HEK293 (cell line): Measurements from ENCODE around the gene CYP3A7.
"Not testable (repeated sequence)": the region's sequence is repeated elsewhere in the genome, so short reads cannot be mapped to it uniquely, and the experiment has no call there.

Experiments
- CTCF ChIA-PET: fragments of 350-600 bp; formaldehyde crosslinking; extraction: SDS; loops from one replicate; lab custom pipeline; 2021; ENCODE audit warnings: antibody characterized with exemption; lab: Yijun Ruan, JAX
- POLR2A ChIA-PET: fragments of 300-600 bp; formaldehyde crosslinking; extraction: SDS; loops from one replicate; lab custom pipeline; 2020; ENCODE audit warnings: antibody characterized with exemption, inconsistent platforms; lab: Yijun Ruan, JAX
- H3K27ac ChIP-seq: fragments of 200-500 bp; sonication (Bioruptor generic); 2 replicates; pipeline ENCODE4 v1.5.1; 2014; ENCODE audit warnings: low read depth, low read length, control low read depth, inconsistent platforms; ENCODE audit errors: extremely low read depth
- H3K36me3 ChIP-seq, 2 experiments: fragments of 200-500 bp in 1 of 2; sonication (Bioruptor generic) in 1 of 2; 1 replicate in 1 of 2; 2 replicates in 1 of 2; pipeline ENCODE4 v1.5.1; 2014 to 2017; ENCODE audit warnings: inconsistent platforms in 2 of 2, low read length in 2 of 2; ENCODE audit not compliant: control insufficient read depth in 2 of 2, insufficient read depth in 1 of 2
- H3K4me1 ChIP-seq: fragments of 200-500 bp; sonication (Bioruptor generic); 2 replicates; pipeline ENCODE4 v1.5.1; 2014; ENCODE audit warnings: mild to moderate bottlenecking, low read length, inconsistent platforms; ENCODE audit not compliant: control insufficient read depth, insufficient read depth
- H3K4me3 ChIP-seq: 2 replicates; pipeline ENCODE4 v1.5.1; 2011; ENCODE audit warnings: low read depth, mild to moderate bottlenecking, control low read depth, low read length, moderate library complexity
- H3K9me3 ChIP-seq: fragments of 200-500 bp; sonication (Bioruptor generic); 2 replicates; pipeline ENCODE4 v1.5.1; 2014; ENCODE audit warnings: low read depth, low read length, inconsistent platforms; ENCODE audit not compliant: control insufficient read depth, insufficient read depth
- HOXD13 ChIP-seq: sonication (generic); formaldehyde crosslinking; IDR thresholded peaks from 2 replicates; pipeline ENCODE4 v1.8.0; 2022; ENCODE audit warnings: missing genetic modification reagents, borderline replicate concordance
- PRDM10 ChIP-seq: fragments of 450-650 bp; formaldehyde crosslinking; IDR thresholded peaks from 2 replicates; pipeline ENCODE4 v1.5.1; 2016; ENCODE audit warnings: missing biosample characterization, missing genetic modification characterization
- ZNF148 ChIP-seq: fragments of 450-650 bp; formaldehyde crosslinking; IDR thresholded peaks from 2 replicates; pipeline ENCODE4 v1.5.0; 2017; ENCODE audit warnings: missing biosample characterization, missing genetic modification characterization, borderline replicate concordance
- ZNF19 ChIP-seq: fragments of 450-650 bp; formaldehyde crosslinking; IDR thresholded peaks from 2 replicates; pipeline ENCODE4; 2016; ENCODE audit warnings: missing biosample characterization, missing genetic modification characterization, low read depth
- ZNF239 ChIP-seq: fragments of 450-650 bp; formaldehyde crosslinking; IDR thresholded peaks from 2 replicates; pipeline ENCODE4 v1.5.1; 2016; ENCODE audit warnings: missing biosample characterization, missing genetic modification characterization
- ZNF426 ChIP-seq: fragments of 450-650 bp; formaldehyde crosslinking; IDR thresholded peaks from 2 replicates; pipeline ENCODE4 v1.5.1; 2017; ENCODE audit warnings: missing biosample characterization, missing genetic modification characterization, mild to moderate bottlenecking, inconsistent platforms, moderate library complexity
- ZNF510 ChIP-seq: fragments of 450-650 bp; formaldehyde crosslinking; IDR thresholded peaks from 2 replicates; pipeline ENCODE4 v1.5.1; 2018; ENCODE audit warnings: mild to moderate bottlenecking, missing genetic modification characterization, missing biosample characterization; ENCODE audit not compliant: insufficient replicate concordance
- ZNF701 ChIP-seq: fragments of 450-650 bp; formaldehyde crosslinking; IDR thresholded peaks from 2 replicates; pipeline ENCODE4 v1.5.1; 2016; ENCODE audit warnings: missing biosample characterization, missing genetic modification characterization
- TF ChIP-seq, protein P1 (sequence below): fragments of 450-650 bp; formaldehyde crosslinking; IDR thresholded peaks from 2 replicates; pipeline ENCODE4 v1.5.1; 2017; ENCODE audit warnings: missing biosample characterization, missing genetic modification characterization
- TF ChIP-seq, protein P2 (sequence below): fragments of 450-650 bp; formaldehyde crosslinking; IDR thresholded peaks from 2 replicates; pipeline ENCODE4 v1.5.1; 2016; ENCODE audit warnings: missing biosample characterization, missing genetic modification characterization

CYP3A7 gene

GRCh38 chr7:99699946-99700345 is 35.0 kb downstream of the CYP3A7 start (continued):
- TF ChIP-seq, protein P1, sequence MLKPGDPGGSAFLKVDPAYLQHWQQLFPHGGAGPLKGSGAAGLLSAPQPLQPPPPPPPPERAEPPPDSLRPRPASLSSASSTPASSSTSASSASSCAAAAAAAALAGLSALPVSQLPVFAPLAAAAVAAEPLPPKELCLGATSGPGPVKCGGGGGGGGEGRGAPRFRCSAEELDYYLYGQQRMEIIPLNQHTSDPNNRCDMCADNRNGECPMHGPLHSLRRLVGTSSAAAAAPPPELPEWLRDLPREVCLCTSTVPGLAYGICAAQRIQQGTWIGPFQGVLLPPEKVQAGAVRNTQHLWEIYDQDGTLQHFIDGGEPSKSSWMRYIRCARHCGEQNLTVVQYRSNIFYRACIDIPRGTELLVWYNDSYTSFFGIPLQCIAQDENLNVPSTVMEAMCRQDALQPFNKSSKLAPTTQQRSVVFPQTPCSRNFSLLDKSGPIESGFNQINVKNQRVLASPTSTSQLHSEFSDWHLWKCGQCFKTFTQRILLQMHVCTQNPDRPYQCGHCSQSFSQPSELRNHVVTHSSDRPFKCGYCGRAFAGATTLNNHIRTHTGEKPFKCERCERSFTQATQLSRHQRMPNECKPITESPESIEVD, result no peak
- TF ChIP-seq, all 188 proteins: peak for 0

GRCh38 chr7:99698867-99699730 is 35.9 kb downstream of the CYP3A7 start:
- H3K4me1 ChIP-seq, H3K9me3 ChIP-seq, H3K36me3 ChIP-seq, CTCF ChIA-PET, H3K4me3 ChIP-seq: not testable (repeated sequence)
- TF ChIP-seq PRDM10, result peak; percentile 59; the same call in 1 of the 2 replicates
- TF ChIP-seq, all 188 proteins: peak for 1; not testable (repeated sequence) for 187
- POLR2A ChIA-PET, H3K27ac ChIP-seq: not testable (repeated sequence)

- Histone ChIP-seq H3K4me1 (no peaks in the 10 kb centered on the region), H3K27ac (no peak overlapping the region), H3K4me3 (no peak overlapping the region), H3K36me3 (no peaks in the 10 kb centered on the region), H3K9me3 (no peaks in the 10 kb centered on the region)
- TF ChIP-seq, protein P2, sequence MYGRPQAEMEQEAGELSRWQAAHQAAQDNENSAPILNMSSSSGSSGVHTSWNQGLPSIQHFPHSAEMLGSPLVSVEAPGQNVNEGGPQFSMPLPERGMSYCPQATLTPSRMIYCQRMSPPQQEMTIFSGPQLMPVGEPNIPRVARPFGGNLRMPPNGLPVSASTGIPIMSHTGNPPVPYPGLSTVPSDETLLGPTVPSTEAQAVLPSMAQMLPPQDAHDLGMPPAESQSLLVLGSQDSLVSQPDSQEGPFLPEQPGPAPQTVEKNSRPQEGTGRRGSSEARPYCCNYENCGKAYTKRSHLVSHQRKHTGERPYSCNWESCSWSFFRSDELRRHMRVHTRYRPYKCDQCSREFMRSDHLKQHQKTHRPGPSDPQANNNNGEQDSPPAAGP (tag by site-specific recombination), result no peak
- no peak for TF ChIP-seq ZNF426
- no peak for TF ChIP-seq ZNF510
- TF ChIP-seq ZNF148 (tag by site-specific recombination), result no peak
- no peak for TF ChIP-seq HOXD13 (CRISPR knock-in tag)
- TF ChIP-seq ZNF239 (tag by site-specific recombination), result no peak
- no peak for TF ChIP-seq ZNF19 (tag by site-specific recombination)
- no peak for TF ChIP-seq ZNF701 (tag by site-specific recombination)
- CTCF ChIA-PET, result no interaction called here
- POLR2A ChIA-PET, result no interaction called here
These were observed 40.1 kb downstream of the CYP3A7 start for GRCh38 chr7:99694912-99695304.
